ENCODE measurements around the gene NPY2R. TPM values are rescaled to one million over a fixed set of nuclear protein-coding genes. Genes with fewer than 3 reads are reported as not detected.

NPY2R gene
- not detected for total RNA-seq

GRCh38 chr4:155208258-155209054 lies at the start of gene NPY2R:
NPY2R (plus strand) TSS chr4:155208636; CDS start chr4:155213940, 5,304 bp downstream.
- DNase-seq, result no peak
- Mint-ChIP-seq H3K4me1 (ENCODE audit: low read depth) (no peaks in the 10 kb centered on the region), H3K27me3 (ENCODE audit: low read depth) (peaks cover 36% of the 10 kb centered on the region), H3K27ac (no peak within 1 kb of the TSS), H3K36me3 (ENCODE audit: low read depth) (no peaks in the 10 kb centered on the region), H3K4me3 (no peak within 1 kb of the TSS), H3K9me3 (ENCODE audit: insufficient read depth) (no peaks in the 10 kb centered on the region)
- ATAC-seq, result no peak
- ChIA-PET POLR2A (no interaction called here), CTCF (no interaction called here)

GRCh38 chr4:155161357-155161756 lies 47.1 kb upstream of the NPY2R start:
- Mint-ChIP-seq H3K27me3 (ENCODE audit: low read depth) (no peaks in the 10 kb centered on the region), H3K4me3 (no peak overlapping the region), H3K36me3 (ENCODE audit: low read depth) (no peaks in the 10 kb centered on the region), H3K9me3 (ENCODE audit: insufficient read depth) (no peaks in the 10 kb centered on the region), H3K27ac (no peak overlapping the region), H3K4me1 (ENCODE audit: low read depth) (no peaks in the 10 kb centered on the region)
- DNase-seq, result no peak
- ChIA-PET POLR2A (no interaction called here), CTCF (no interaction called here)
- no peak for ATAC-seq

GRCh38 chr4:155164718-155165117 lies 43.7 kb upstream of the NPY2R start:
- no peak for ATAC-seq

GRCh38 chr4:155170569-155170968 lies 37.9 kb upstream of the NPY2R start:
- no peak overlapping the region for H3K4me3 Mint-ChIP-seq
- no peaks in the 10 kb centered on the region for H3K4me1 Mint-ChIP-seq (ENCODE audit: low read depth)
- H3K27ac Mint-ChIP-seq, result no peak overlapping the region
- DNase-seq (no peak), ATAC-seq (no peak)
- H3K36me3 Mint-ChIP-seq (ENCODE audit: low read depth), result no peaks in the 10 kb centered on the region
- ChIA-PET POLR2A (no interaction called here), CTCF (no interaction called here)
- H3K27me3 Mint-ChIP-seq (ENCODE audit: low read depth), result no peaks in the 10 kb centered on the region
- H3K9me3 Mint-ChIP-seq (ENCODE audit: insufficient read depth), result no peaks in the 10 kb centered on the region

More at GRCh38 chr4:155164718-155165117, 43.7 kb upstream of the NPY2R start:
- ChIA-PET CTCF (no interaction called here), POLR2A (no interaction called here)
- H3K36me3 Mint-ChIP-seq (ENCODE audit: low read depth), result no peaks in the 10 kb centered on the region
- no peak for DNase-seq
- H3K4me1 Mint-ChIP-seq (ENCODE audit: low read depth), result no peaks in the 10 kb centered on the region
- H3K4me3 Mint-ChIP-seq, result no peak overlapping the region
- H3K9me3 Mint-ChIP-seq (ENCODE audit: insufficient read depth), result no peaks in the 10 kb centered on the region
- H3K27me3 Mint-ChIP-seq (ENCODE audit: low read depth), result no peaks in the 10 kb centered on the region
- H3K27ac Mint-ChIP-seq, result no peak overlapping the region

- Mint-ChIP-seq H3K27me3 (ENCODE audit: low read depth) (no peaks in the 10 kb centered on the region), H3K27ac (no peak overlapping the region), H3K4me3 (no peak overlapping the region), H3K9me3 (ENCODE audit: insufficient read depth) (no peaks in the 10 kb centered on the region), H3K4me1 (ENCODE audit: low read depth) (no peaks in the 10 kb centered on the region), H3K36me3 (ENCODE audit: low read depth) (no peaks in the 10 kb centered on the region)
- ChIA-PET CTCF (no interaction called here), POLR2A (no interaction called here)
- ATAC-seq, result no peak
- no peak for DNase-seq
Measured at GRCh38 chr4:155173371-155173770, 35.1 kb upstream of the NPY2R start.

GRCh38 chr4:155174668-155175067 lies 33.8 kb upstream of the NPY2R start:
- Mint-ChIP-seq H3K4me3 (no peak overlapping the region), H3K27me3 (ENCODE audit: low read depth) (no peaks in the 10 kb centered on the region), H3K4me1 (ENCODE audit: low read depth) (no peaks in the 10 kb centered on the region), H3K36me3 (ENCODE audit: low read depth) (no peaks in the 10 kb centered on the region), H3K9me3 (ENCODE audit: insufficient read depth) (no peaks in the 10 kb centered on the region), H3K27ac (no peak overlapping the region)
- ChIA-PET CTCF (no interaction called here), POLR2A (no interaction called here)
- ATAC-seq (no peak), DNase-seq (no peak)

- H3K36me3 Mint-ChIP-seq (ENCODE audit: low read depth), result no peaks in the 10 kb centered on the region
- ATAC-seq, result no peak
- H3K9me3 Mint-ChIP-seq (ENCODE audit: insufficient read depth), result no peaks in the 10 kb centered on the region
- POLR2A ChIA-PET, result no interaction called here
- H3K27me3 Mint-ChIP-seq (ENCODE audit: low read depth), result no peaks in the 10 kb centered on the region
- no peaks in the 10 kb centered on the region for H3K4me1 Mint-ChIP-seq (ENCODE audit: low read depth)
- no peak for DNase-seq
- H3K4me3 Mint-ChIP-seq, result no peak overlapping the region
- CTCF ChIA-PET, result no interaction called here
- no peak overlapping the region for H3K27ac Mint-ChIP-seq
Measured at GRCh38 chr4:155179216-155179615, 29.2 kb upstream of the NPY2R start.

GRCh38 chr4:155186972-155187371 lies 21.5 kb upstream of the NPY2R start:
- H3K9me3 Mint-ChIP-seq (ENCODE audit: insufficient read depth), result no peaks in the 10 kb centered on the region
- ChIA-PET POLR2A (no interaction called here), CTCF (no interaction called here)
- no peaks in the 10 kb centered on the region for H3K27me3 Mint-ChIP-seq (ENCODE audit: low read depth)
- H3K4me1 Mint-ChIP-seq (ENCODE audit: low read depth), result no peaks in the 10 kb centered on the region
- no peaks in the 10 kb centered on the region for H3K36me3 Mint-ChIP-seq (ENCODE audit: low read depth)
- DNase-seq (no peak), ATAC-seq (no peak)
- H3K27ac Mint-ChIP-seq, result no peak overlapping the region
- no peak overlapping the region for H3K4me3 Mint-ChIP-seq

GRCh38 chr4:155187989-155188388 lies 20.4 kb upstream of the NPY2R start:
- H3K4me3 Mint-ChIP-seq, result no peak overlapping the region
- CTCF ChIA-PET, result no interaction called here

GRCh38 chr4:155190099-155190498 lies 18.3 kb upstream of the NPY2R start:
- Mint-ChIP-seq H3K9me3 (ENCODE audit: insufficient read depth) (no peaks in the 10 kb centered on the region), H3K27me3 (ENCODE audit: low read depth) (no peaks in the 10 kb centered on the region), H3K27ac (no peak overlapping the region), H3K36me3 (ENCODE audit: low read depth) (no peaks in the 10 kb centered on the region), H3K4me1 (ENCODE audit: low read depth) (no peaks in the 10 kb centered on the region), H3K4me3 (no peak overlapping the region)
- no peak for DNase-seq
- ATAC-seq, result no peak
- POLR2A ChIA-PET, result no interaction called here
- CTCF ChIA-PET, result interaction anchor here (0.7 kb wide), 1 partner anchor 439 kb away, joined by 3 read pairs; no protein-coding TSS in a partner anchor

More at GRCh38 chr4:155187989-155188388, 20.4 kb upstream of the NPY2R start:
- Mint-ChIP-seq H3K27me3 (ENCODE audit: low read depth) (no peaks in the 10 kb centered on the region), H3K9me3 (ENCODE audit: insufficient read depth) (no peaks in the 10 kb centered on the region), H3K27ac (no peak overlapping the region), H3K36me3 (ENCODE audit: low read depth) (no peaks in the 10 kb centered on the region), H3K4me1 (ENCODE audit: low read depth) (no peaks in the 10 kb centered on the region)
- ATAC-seq, result no peak
- POLR2A ChIA-PET, result no interaction called here
- DNase-seq, result no peak

GRCh38 chr4:155197757-155198156 lies 10.7 kb upstream of the NPY2R start:
- no peaks in the 10 kb centered on the region for H3K4me1 Mint-ChIP-seq (ENCODE audit: low read depth)
- ChIA-PET CTCF (no interaction called here), POLR2A (no interaction called here)
- DNase-seq (no peak), ATAC-seq (no peak)
- no peaks in the 10 kb centered on the region for H3K36me3 Mint-ChIP-seq (ENCODE audit: low read depth)
- H3K9me3 Mint-ChIP-seq (ENCODE audit: insufficient read depth), result no peaks in the 10 kb centered on the region
- H3K27me3 Mint-ChIP-seq (ENCODE audit: low read depth), result peaks cover under 1% of the 10 kb centered on the region
- H3K4me3 Mint-ChIP-seq, result no peak overlapping the region
- no peak overlapping the region for H3K27ac Mint-ChIP-seq

GRCh38 chr4:155207534-155208257 lies 740 bp upstream of the NPY2R start:
- Mint-ChIP-seq H3K27me3 (ENCODE audit: low read depth) (peaks cover 37% of the 10 kb centered on the region), H3K27ac (no peak overlapping the region), H3K4me3 (no peak overlapping the region), H3K4me1 (ENCODE audit: low read depth) (no peaks in the 10 kb centered on the region), H3K9me3 (ENCODE audit: insufficient read depth) (no peaks in the 10 kb centered on the region), H3K36me3 (ENCODE audit: low read depth) (no peaks in the 10 kb centered on the region)
- ATAC-seq (no peak), DNase-seq (no peak)
- ChIA-PET CTCF (no interaction called here), POLR2A (no interaction called here)

All from activated CD8-positive, alpha-beta T cell treated with anti-CD3 and anti-CD28 coated beads, Interleukin-2, amount 10 ng/mL, durations not matched to agents 7 days and 5 days (primary cell).